GM18520 (cell line): ENCODE results near the gene AUTS2.

ENCODE experiments used
- ATAC-seq: cut with Tn5 transposase; IDR thresholded peaks from one replicate; pipeline ENCODE4 v1.9.1; 2021; ENCODE audit not compliant: unreplicated experiment

The AUTS2 gene

GRCh38 chr7:70017357-70017756 lies 419.1 kb downstream of the AUTS2 start:
- ATAC-seq: no peak

GRCh38 chr7:70018700-70019099 lies 420.4 kb downstream of the AUTS2 start:
- no peak for ATAC-seq

- no peak for ATAC-seq
Observed at GRCh38 chr7:70027867-70028266, 429.6 kb downstream of the AUTS2 start.

GRCh38 chr7:70028620-70029019 lies 430.3 kb downstream of the AUTS2 start:
- no peak for ATAC-seq

GRCh38 chr7:70029993-70030392 lies 431.7 kb downstream of the AUTS2 start:
- ATAC-seq: no peak

GRCh38 chr7:70030745-70031144 lies 432.5 kb downstream of the AUTS2 start:
- ATAC-seq: no peak

- no peak for ATAC-seq
Observed at GRCh38 chr7:70031245-70031644, 433.0 kb downstream of the AUTS2 start.

- no peak for ATAC-seq
Observed at GRCh38 chr7:70032649-70033048, 434.4 kb downstream of the AUTS2 start.

GRCh38 chr7:70033226-70033625 lies 435.0 kb downstream of the AUTS2 start:
- no peak for ATAC-seq

GRCh38 chr7:70034999-70035398 lies 436.7 kb downstream of the AUTS2 start:
- no peak for ATAC-seq

- no peak for ATAC-seq
Observed at GRCh38 chr7:70035519-70035918, 437.2 kb downstream of the AUTS2 start.

GRCh38 chr7:70035955-70036354 lies 437.7 kb downstream of the AUTS2 start:
- no peak for ATAC-seq

GRCh38 chr7:70036695-70037094 lies 438.4 kb downstream of the AUTS2 start:
- no peak for ATAC-seq

GRCh38 chr7:70037171-70037933 lies 439.1 kb downstream of the AUTS2 start:
- no peak for ATAC-seq

- no peak for ATAC-seq
Observed at GRCh38 chr7:70040051-70040450, 441.8 kb downstream of the AUTS2 start.

- no peak for ATAC-seq
Observed at GRCh38 chr7:70040970-70041766, 442.9 kb downstream of the AUTS2 start.

- ATAC-seq: no peak
Observed at GRCh38 chr7:70042533-70042932, 444.3 kb downstream of the AUTS2 start.

GRCh38 chr7:70043015-70043538 lies 444.8 kb downstream of the AUTS2 start:
- ATAC-seq: no peak

GRCh38 chr7:70044064-70044463 lies 445.8 kb downstream of the AUTS2 start:
- ATAC-seq: no peak

- ATAC-seq: no peak
Observed at GRCh38 chr7:70044525-70044924, 446.2 kb downstream of the AUTS2 start.

- no peak for ATAC-seq
Observed at GRCh38 chr7:70044981-70045380, 446.7 kb downstream of the AUTS2 start.

- ATAC-seq: no peak
Observed at GRCh38 chr7:70047384-70047783, 449.1 kb downstream of the AUTS2 start.
